Panc1 (cell line): Measurements from ENCODE around the gene EGFLAM.

Experiments used
- POLR2AphosphoS5 ChIP-seq: IDR thresholded peaks from 2 replicates; pipeline ENCODE4 v1.6.1; 2012; ENCODE audit warnings: mild to moderate bottlenecking, low read depth, low read length, moderate library complexity
- SIN3A ChIP-seq: IDR thresholded peaks from 2 replicates; pipeline ENCODE4 v1.6.1; 2012; ENCODE audit warnings: low read depth, mild to moderate bottlenecking, low read length, moderate library complexity, borderline replicate concordance; ENCODE audit not compliant: insufficient read depth
- TF ChIP-seq, protein P1 (sequence below): fragments of 450-650 bp; IDR thresholded peaks from 2 replicates; pipeline ENCODE4 v1.5.1; 2017; ENCODE audit warnings: mild to moderate bottlenecking

DNA sequence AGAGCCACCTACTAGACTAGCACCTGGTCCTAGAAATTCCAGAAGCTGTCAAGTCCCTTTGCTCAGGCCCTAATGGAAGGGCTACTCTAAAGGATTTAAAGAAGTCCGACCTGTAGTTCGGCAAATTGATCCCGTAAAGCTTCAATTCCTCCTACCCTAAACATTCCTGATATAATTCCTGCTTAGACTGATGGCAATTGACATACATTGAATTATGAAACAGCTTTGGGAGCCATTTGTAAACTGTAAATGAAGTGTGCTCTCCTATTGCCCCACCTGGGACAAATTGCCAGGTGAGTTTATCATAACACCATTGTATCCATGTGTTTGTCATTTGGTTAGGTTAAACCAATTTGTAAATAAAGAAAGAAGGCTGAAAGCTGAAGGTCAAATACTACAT, 104.4 kb downstream of the EGFLAM start:
- TF ChIP-seq POLR2AphosphoS5 (no peak), SIN3A (no peak)
- TF ChIP-seq, protein P1, sequence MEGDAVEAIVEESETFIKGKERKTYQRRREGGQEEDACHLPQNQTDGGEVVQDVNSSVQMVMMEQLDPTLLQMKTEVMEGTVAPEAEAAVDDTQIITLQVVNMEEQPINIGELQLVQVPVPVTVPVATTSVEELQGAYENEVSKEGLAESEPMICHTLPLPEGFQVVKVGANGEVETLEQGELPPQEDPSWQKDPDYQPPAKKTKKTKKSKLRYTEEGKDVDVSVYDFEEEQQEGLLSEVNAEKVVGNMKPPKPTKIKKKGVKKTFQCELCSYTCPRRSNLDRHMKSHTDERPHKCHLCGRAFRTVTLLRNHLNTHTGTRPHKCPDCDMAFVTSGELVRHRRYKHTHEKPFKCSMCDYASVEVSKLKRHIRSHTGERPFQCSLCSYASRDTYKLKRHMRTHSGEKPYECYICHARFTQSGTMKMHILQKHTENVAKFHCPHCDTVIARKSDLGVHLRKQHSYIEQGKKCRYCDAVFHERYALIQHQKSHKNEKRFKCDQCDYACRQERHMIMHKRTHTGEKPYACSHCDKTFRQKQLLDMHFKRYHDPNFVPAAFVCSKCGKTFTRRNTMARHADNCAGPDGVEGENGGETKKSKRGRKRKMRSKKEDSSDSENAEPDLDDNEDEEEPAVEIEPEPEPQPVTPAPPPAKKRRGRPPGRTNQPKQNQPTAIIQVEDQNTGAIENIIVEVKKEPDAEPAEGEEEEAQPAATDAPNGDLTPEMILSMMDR: no peak
